Mucosa of stomach (tissue), 1 donor: ENCODE measurements around the gene TMEM63C.

Experiments used
- H3K27me3 ChIP-seq: one replicate; pipeline ENCODE4 v1.7.0; 2013; ENCODE audit warnings: mild to moderate bottlenecking, low read length; ENCODE audit not compliant: control insufficient read depth, insufficient read depth
- H3K36me3 ChIP-seq: one replicate; pipeline ENCODE4 v1.7.0; 2013; ENCODE audit warnings: low read length; ENCODE audit not compliant: control insufficient read depth, insufficient read depth
- H3K4me1 ChIP-seq: one replicate; pipeline ENCODE4 v1.7.0; 2013; ENCODE audit warnings: mild to moderate bottlenecking, low read length; ENCODE audit not compliant: control insufficient read depth, insufficient read depth
- H3K4me3 ChIP-seq: one replicate; pipeline ENCODE4 v1.7.0; 2013; ENCODE audit warnings: low read length
- H3K9ac ChIP-seq: one replicate; pipeline ENCODE4 v1.7.0; 2013; ENCODE audit warnings: mild to moderate bottlenecking, low read length, moderate library complexity
- H3K9me3 ChIP-seq: one replicate; pipeline ENCODE4 v1.7.0; 2013; ENCODE audit warnings: mild to moderate bottlenecking, low read length, moderate library complexity; ENCODE audit not compliant: control insufficient read depth
- donor health status: Pancreatic carcinoma.

The TMEM63C gene

GRCh38 chr14:77204459-77204771 lies 22.8 kb downstream of the TMEM63C start:
- peaks cover 3% of the 10 kb centered on the region for H3K4me1 ChIP-seq
- no peak overlapping the region for H3K9ac ChIP-seq
- no peaks in the 10 kb centered on the region for H3K9me3 ChIP-seq
- H3K4me3 ChIP-seq: no peak overlapping the region
- H3K36me3 ChIP-seq: no peaks in the 10 kb centered on the region
- no peaks in the 10 kb centered on the region for H3K27me3 ChIP-seq

DNA sequence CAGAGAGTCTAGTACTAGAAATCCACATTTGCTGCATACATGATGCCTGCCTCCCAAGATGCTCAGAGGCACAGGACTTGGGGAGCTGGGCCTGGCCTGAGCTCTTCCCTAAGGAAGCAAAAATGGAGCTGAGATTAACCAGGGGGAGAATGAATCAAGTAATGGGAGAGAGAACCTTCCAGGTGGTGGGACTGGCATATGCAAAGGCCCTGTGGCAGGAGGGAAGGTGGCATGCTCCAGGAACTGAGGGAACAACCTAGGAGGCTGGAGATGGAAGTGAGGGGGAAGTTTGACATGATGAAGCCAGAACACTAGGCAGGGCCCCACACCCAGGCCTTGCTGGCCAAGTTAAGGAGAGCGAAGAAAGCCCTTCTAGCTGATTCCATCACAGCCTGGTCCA lies 23.3 kb downstream of the TMEM63C start:
- H3K9ac ChIP-seq: no peak overlapping the region
- H3K4me1 ChIP-seq: peaks cover 3% of the 10 kb centered on the region
- H3K4me3 ChIP-seq: no peak overlapping the region
- no peaks in the 10 kb centered on the region for H3K9me3 ChIP-seq
- no peaks in the 10 kb centered on the region for H3K27me3 ChIP-seq
- no peaks in the 10 kb centered on the region for H3K36me3 ChIP-seq

DNA sequence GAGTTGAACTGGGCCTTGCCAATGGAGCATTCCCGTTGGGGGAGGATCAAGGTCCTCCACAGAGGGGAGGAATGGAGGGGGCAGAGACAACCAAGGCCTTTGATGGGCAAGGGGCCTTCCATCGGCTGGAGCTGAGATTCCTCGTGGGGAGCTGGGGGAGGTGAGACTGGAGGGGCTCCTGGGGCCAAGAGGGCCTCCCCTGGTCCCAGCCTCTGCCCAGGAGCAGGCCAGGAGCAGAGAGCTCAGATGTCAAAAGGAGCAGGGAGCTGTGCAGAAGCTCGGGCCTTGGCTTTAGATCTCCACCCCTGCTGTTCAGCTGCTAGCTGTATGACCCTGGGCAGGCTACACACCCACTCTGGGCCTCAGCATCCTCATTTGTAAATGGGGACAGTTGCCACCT lies 24.0 kb downstream of the TMEM63C start:
- Histone ChIP-seq H3K4me1 (peaks cover 3% of the 10 kb centered on the region), H3K9me3 (no peaks in the 10 kb centered on the region), H3K9ac (no peak overlapping the region), H3K4me3 (no peak overlapping the region), H3K27me3 (no peaks in the 10 kb centered on the region), H3K36me3 (no peaks in the 10 kb centered on the region)

- Histone ChIP-seq H3K4me3 (no peak overlapping the region), H3K9ac (no peak overlapping the region), H3K27me3 (no peaks in the 10 kb centered on the region), H3K4me1 (peaks cover 3% of the 10 kb centered on the region), H3K9me3 (no peaks in the 10 kb centered on the region), H3K36me3 (no peaks in the 10 kb centered on the region)
Measured at GRCh38 chr14:77206261-77206824, 24.7 kb downstream of the TMEM63C start.

DNA sequence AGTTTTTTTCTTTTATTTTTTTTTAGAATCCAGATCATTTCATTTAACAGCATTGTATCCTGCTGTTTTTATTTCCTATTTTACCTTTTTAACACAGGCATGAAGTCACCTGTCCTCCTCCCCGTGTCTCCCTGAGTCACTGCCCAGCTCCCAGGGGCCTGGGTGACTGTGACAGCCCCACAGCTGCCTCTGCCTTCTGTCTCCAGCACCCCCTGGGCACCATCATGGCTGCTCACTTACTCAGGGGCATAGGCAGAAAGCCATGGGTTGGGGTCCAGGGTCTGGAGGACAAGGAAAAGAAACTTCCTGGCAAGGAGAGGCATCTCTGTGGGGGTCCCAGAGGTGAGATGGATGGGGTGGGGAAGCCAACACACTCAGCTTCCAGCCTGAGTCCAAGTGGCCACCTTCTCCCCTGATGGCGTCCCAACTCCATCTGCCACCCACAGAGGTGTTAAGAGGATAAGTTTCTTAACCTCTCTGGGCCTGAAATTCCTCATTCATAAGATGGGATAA lies 25.3 kb downstream of the TMEM63C start:
- Histone ChIP-seq H3K4me3 (no peak overlapping the region), H3K9ac (no peak overlapping the region), H3K4me1 (peaks cover 3% of the 10 kb centered on the region), H3K27me3 (no peaks in the 10 kb centered on the region), H3K36me3 (no peaks in the 10 kb centered on the region), H3K9me3 (no peaks in the 10 kb centered on the region)

GRCh38 chr14:77208291-77208978 lies 26.8 kb downstream of the TMEM63C start:
- Histone ChIP-seq H3K9ac (no peak overlapping the region), H3K9me3 (no peaks in the 10 kb centered on the region), H3K27me3 (no peaks in the 10 kb centered on the region), H3K4me3 (no peak overlapping the region), H3K36me3 (no peaks in the 10 kb centered on the region), H3K4me1 (peaks cover 3% of the 10 kb centered on the region)

GRCh38 chr14:77208979-77209318 lies 27.4 kb downstream of the TMEM63C start:
- Histone ChIP-seq H3K9ac (no peak overlapping the region), H3K36me3 (no peaks in the 10 kb centered on the region), H3K27me3 (no peaks in the 10 kb centered on the region), H3K4me3 (no peak overlapping the region), H3K4me1 (peaks cover 2% of the 10 kb centered on the region), H3K9me3 (no peaks in the 10 kb centered on the region)

DNA sequence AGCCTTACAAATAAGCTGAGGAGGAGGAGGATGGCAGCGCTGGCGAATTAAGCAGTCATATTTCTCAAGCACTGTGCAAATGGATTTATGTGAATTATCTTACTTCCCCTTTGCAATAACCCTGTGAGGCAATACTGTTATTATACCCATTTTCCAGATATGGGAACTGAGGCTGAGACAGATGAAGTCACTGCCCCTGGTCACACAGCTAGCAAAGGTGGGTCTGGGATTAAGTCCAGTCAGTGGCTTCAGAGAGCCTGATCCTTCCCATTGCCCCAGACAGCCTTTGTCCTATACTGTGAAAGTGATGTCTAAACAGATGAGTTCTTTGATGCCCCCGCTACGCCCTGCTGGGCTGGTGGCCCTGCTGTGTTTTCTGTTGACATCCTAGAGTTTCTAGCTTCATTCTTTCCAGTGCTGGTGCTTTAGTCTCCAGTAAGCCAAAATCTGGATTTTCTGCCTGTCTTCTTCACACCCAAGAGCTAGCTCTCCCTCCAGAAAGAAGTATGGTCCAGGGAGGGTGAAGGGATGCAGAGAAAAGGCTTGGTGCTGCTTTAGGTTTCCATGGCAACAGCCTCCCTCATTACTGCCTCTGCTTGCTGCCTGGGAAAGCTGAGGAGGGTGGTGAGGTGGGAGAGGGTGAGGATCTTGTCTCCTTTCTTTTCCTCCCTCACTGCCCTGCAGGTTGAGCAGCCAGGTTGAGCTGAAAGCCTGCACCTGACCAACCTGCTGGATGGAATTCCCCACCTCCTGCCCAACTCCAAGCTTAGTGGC lies 30.7 kb downstream of the TMEM63C start:
- H3K4me3 ChIP-seq: no peak overlapping the region
- no peaks in the 10 kb centered on the region for H3K4me1 ChIP-seq
- no peak overlapping the region for H3K9ac ChIP-seq
- H3K9me3 ChIP-seq: no peaks in the 10 kb centered on the region
- no peaks in the 10 kb centered on the region for H3K36me3 ChIP-seq
- H3K27me3 ChIP-seq: no peaks in the 10 kb centered on the region

GRCh38 chr14:77212943-77213678 lies 31.5 kb downstream of the TMEM63C start:
- Histone ChIP-seq H3K27me3 (no peaks in the 10 kb centered on the region), H3K9ac (no peak overlapping the region), H3K9me3 (no peaks in the 10 kb centered on the region), H3K4me1 (no peaks in the 10 kb centered on the region), H3K36me3 (no peaks in the 10 kb centered on the region), H3K4me3 (no peak overlapping the region)

DNA sequence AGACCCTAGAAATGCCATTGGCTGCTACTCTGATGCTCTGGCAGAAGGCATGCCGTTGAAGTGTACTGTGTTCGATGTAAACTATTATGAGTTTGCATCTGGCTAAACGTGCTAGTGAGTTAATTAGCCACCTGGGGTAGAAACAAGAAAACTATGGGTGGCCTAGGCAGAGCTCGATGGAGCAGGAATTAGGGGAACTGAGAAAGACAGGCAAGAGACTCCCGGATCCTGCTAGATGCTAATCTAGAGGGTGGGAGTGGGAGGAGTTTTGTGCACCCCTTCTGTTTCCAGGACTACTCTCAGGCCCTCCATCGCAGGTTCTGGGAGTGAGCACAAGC lies 32.0 kb downstream of the TMEM63C start:
- H3K27me3 ChIP-seq: no peaks in the 10 kb centered on the region
- H3K4me1 ChIP-seq: no peaks in the 10 kb centered on the region
- H3K9me3 ChIP-seq: no peaks in the 10 kb centered on the region

DNA sequence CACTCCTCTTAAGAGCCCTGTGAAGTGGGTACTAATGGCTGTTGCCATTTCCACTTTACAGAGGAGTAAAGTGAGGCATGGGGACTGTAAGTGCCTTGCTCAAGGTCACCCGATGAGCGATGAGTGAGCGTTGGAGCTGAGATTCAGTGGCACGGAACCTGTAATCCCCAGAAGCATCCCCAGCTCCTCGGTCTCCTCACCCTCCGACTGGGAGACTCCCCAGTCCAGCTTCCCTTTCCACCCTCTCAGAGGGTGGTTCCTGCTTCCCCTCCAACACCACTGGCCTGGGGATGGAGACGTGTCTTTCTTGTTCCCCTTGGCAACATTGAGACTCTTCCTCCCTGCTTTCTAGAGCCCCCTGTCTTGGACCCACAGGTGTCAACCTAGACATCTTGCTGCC lies 32.6 kb downstream of the TMEM63C start:
- H3K27me3 ChIP-seq: no peaks in the 10 kb centered on the region

More for the DNA sequence above, 32.0 kb downstream of the TMEM63C start:
- no peak overlapping the region for H3K4me3 ChIP-seq
- no peaks in the 10 kb centered on the region for H3K36me3 ChIP-seq
- no peak overlapping the region for H3K9ac ChIP-seq

GRCh38 chr14:77217551-77217950 lies 36.0 kb downstream of the TMEM63C start:
- Histone ChIP-seq H3K27me3 (peaks cover 5% of the 10 kb centered on the region), H3K36me3 (no peaks in the 10 kb centered on the region), H3K4me1 (no peaks in the 10 kb centered on the region), H3K9ac (no peak overlapping the region), H3K9me3 (no peaks in the 10 kb centered on the region), H3K4me3 (no peak overlapping the region)

More for the DNA sequence above, 32.6 kb downstream of the TMEM63C start:
- Histone ChIP-seq H3K9ac (no peak overlapping the region), H3K4me3 (no peak overlapping the region), H3K9me3 (no peaks in the 10 kb centered on the region), H3K36me3 (no peaks in the 10 kb centered on the region), H3K4me1 (no peaks in the 10 kb centered on the region)
